OCI-LY7 (cell line): ENCODE results near the gene ROBO2.

ENCODE experiments used
- EZH2phosphoT487 ChIP-seq: fragments of 200-600 bp; sonication (generic); IDR thresholded peaks from 2 replicates; pipeline ENCODE4 v1.6.1; 2018; ENCODE audit warnings: low read depth, borderline replicate concordance, mild to moderate bottlenecking, mixed run types, antibody characterized with exemption, low read length, moderate library complexity, mixed read lengths
- TF ChIP-seq, protein P1 (sequence below): fragments of 200-600 bp; sonication (generic); conservative IDR thresholded peaks from 2 replicates; pipeline ENCODE4 v1.5.1; 2014; ENCODE audit warnings: mild to moderate bottlenecking, antibody characterized with exemption, low read length, moderate library complexity, mixed read lengths

DNA sequence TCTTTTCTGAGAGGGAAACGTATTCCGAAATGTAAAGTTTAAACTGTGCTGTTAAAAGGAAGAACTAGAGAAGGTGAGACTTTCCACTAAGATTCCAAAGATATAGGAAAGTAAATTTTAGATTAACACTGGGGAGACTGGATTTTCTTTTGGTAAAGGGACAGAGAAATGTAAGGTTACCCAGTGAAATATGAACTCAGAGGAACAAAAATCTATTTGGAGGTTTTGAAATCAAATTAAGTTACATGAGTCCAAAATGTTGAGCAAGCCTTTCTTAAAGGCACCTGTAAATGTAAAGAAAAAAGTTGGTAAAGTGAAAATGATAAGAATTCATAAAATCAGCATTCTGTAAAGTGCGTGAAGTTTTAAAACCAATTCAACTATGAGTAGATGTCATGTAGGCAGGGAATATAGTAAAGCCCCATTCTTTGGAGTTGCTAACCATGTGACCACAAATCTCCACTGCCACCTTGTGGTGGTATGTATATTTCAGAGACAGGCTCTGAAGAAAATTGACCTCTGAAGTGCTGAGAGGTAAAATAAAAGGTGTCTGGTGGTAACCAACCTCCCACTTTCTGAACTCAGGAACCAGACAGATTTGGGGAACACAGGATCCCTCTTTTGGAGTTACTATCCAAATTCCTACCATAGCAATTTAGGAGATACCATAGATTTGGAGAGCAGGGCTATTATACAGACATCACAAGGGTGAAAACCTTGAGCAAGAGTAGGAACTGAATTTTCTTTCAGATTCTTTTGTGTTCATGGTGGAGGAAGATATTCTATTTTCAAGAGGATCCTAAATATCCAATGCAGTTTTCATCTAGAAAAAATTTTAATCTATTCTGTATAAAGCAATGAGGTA lies 215.3 kb downstream of the ROBO2 start:
- TF ChIP-seq, protein P1, sequence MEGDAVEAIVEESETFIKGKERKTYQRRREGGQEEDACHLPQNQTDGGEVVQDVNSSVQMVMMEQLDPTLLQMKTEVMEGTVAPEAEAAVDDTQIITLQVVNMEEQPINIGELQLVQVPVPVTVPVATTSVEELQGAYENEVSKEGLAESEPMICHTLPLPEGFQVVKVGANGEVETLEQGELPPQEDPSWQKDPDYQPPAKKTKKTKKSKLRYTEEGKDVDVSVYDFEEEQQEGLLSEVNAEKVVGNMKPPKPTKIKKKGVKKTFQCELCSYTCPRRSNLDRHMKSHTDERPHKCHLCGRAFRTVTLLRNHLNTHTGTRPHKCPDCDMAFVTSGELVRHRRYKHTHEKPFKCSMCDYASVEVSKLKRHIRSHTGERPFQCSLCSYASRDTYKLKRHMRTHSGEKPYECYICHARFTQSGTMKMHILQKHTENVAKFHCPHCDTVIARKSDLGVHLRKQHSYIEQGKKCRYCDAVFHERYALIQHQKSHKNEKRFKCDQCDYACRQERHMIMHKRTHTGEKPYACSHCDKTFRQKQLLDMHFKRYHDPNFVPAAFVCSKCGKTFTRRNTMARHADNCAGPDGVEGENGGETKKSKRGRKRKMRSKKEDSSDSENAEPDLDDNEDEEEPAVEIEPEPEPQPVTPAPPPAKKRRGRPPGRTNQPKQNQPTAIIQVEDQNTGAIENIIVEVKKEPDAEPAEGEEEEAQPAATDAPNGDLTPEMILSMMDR, result peak; percentile 88
- TF ChIP-seq EZH2phosphoT487, result no peak
